Measurements from ENCODE around the gene SMYD2. TPM values are rescaled to one million over a fixed set of nuclear protein-coding genes. Genes with fewer than 3 reads are reported as not detected.
A peak's percentile ranks its signal among the peaks of the same experiment; 100 is the strongest.

SMYD2 gene, protein sequence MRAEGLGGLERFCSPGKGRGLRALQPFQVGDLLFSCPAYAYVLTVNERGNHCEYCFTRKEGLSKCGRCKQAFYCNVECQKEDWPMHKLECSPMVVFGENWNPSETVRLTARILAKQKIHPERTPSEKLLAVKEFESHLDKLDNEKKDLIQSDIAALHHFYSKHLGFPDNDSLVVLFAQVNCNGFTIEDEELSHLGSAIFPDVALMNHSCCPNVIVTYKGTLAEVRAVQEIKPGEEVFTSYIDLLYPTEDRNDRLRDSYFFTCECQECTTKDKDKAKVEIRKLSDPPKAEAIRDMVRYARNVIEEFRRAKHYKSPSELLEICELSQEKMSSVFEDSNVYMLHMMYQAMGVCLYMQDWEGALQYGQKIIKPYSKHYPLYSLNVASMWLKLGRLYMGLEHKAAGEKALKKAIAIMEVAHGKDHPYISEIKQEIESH
- 34.8 to 35.8 TPM (median 35.3 TPM) in 3 replicates for total RNA-seq

DNA sequence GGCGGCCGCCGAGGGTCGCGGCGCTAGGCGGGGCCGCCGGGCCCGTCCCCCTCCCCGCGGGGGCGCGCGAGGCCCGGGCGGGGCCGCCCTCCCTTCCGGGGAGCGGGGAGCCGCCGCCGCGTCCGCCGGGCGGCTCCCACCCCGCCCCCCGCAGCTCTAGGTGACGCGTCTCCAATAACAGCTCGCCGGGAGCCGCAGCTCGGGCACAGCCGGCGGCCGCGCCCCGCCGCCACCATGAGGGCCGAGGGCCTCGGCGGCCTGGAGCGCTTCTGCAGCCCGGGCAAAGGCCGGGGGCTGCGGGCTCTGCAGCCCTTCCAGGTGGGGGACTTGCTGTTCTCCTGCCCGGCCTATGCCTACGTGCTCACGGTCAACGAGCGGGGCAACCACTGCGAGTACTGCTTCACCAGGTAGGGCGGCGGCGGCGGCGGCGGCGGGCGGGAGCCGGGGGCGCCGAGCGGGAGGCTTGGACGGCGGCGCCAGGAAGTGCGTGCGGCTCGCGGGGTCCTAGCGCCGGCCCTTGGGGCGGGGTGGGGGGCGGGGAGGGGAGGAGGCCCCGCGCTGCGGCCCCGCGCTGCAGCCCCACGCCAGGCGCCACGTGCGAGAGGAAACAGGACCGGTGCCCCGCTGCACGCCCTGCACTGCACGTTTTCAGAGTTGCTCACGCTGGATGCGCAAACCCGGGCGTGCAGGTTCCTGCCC, at the start of gene SMYD2:
Gene SMYD2, plus strand, starts transcription at position 139 of the 699 bp plus-strand sequence. Its CDS starts 96 bp downstream, at position 235.
- H3K27ac Mint-ChIP-seq: peak within 1 kb of the TSS; percentile 97
- DNase-seq (ENCODE audit: low spot score in 2 of 2, unreplicated experiment in 2 of 2): peak; percentile 42 to 67
- H3K27me3 Mint-ChIP-seq (ENCODE audit: low read depth): no peaks in the 10 kb centered on the region
- TF ChIP-seq, protein P1, sequence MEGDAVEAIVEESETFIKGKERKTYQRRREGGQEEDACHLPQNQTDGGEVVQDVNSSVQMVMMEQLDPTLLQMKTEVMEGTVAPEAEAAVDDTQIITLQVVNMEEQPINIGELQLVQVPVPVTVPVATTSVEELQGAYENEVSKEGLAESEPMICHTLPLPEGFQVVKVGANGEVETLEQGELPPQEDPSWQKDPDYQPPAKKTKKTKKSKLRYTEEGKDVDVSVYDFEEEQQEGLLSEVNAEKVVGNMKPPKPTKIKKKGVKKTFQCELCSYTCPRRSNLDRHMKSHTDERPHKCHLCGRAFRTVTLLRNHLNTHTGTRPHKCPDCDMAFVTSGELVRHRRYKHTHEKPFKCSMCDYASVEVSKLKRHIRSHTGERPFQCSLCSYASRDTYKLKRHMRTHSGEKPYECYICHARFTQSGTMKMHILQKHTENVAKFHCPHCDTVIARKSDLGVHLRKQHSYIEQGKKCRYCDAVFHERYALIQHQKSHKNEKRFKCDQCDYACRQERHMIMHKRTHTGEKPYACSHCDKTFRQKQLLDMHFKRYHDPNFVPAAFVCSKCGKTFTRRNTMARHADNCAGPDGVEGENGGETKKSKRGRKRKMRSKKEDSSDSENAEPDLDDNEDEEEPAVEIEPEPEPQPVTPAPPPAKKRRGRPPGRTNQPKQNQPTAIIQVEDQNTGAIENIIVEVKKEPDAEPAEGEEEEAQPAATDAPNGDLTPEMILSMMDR (IDR thresholded peaks at IDR 0.05; ENCODE audit: unreplicated experiment): no peak
- H3K4me3 Mint-ChIP-seq: peak within 1 kb of the TSS; percentile 84
- H3K4me1 Mint-ChIP-seq: peaks cover 60% of the 10 kb centered on the region
- peaks cover 5% of the 10 kb centered on the region for H3K36me3 Mint-ChIP-seq
- no peaks in the 10 kb centered on the region for H3K9me3 Mint-ChIP-seq

DNA sequence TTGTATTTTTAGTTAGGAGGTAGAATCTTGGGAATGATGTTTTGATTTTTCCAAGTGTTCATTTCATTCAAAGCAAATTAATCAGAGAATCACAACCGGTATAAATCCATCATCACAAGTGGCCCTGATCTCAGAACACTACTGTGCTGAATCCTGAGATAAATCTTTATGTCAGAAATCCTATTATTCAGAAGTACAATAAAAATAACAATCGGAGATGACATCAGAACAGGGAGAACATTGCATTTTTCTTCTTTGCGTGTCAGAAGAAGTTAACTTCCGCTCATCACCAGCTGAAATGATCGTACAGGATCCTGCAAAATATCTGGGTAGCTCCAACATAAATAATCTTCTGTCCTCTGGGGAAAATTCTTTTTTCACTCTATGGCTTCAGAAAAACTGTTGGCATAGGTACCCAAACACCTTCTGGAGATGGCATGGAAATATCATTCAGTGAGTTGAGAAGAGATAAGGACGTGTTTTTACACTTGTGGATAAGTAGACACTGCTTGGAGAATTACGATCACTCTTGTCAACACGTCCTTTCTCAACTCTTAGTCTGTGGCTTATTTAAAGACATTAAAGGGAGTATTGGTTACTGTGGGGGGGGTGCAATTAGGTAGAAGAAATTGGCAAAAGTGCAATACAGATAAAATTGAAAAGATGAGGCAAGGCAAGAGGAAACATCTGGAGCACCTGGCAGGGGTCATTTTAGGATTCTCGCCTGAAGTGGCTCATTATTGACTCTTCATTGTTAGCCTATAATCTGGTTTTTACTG, 46.9 kb upstream of the SMYD2 start:
- no peaks in the 10 kb centered on the region for H3K9me3 Mint-ChIP-seq
- H3K4me3 Mint-ChIP-seq: no peak overlapping the region
- H3K4me1 Mint-ChIP-seq: no peaks in the 10 kb centered on the region
- no peak overlapping the region for H3K27ac Mint-ChIP-seq
- DNase-seq (ENCODE audit: low spot score in 2 of 2, unreplicated experiment in 2 of 2): no peak
- peaks cover 3% of the 10 kb centered on the region for H3K27me3 Mint-ChIP-seq (ENCODE audit: low read depth)
- TF ChIP-seq, protein P1 (IDR thresholded peaks at IDR 0.05; ENCODE audit: unreplicated experiment): no peak
- no peaks in the 10 kb centered on the region for H3K36me3 Mint-ChIP-seq

GRCh38 chr1:214234635-214235025, 46.3 kb upstream of the SMYD2 start:
- Mint-ChIP-seq H3K4me3 (no peak overlapping the region), H3K4me1 (no peaks in the 10 kb centered on the region), H3K27ac (no peak overlapping the region), H3K9me3 (no peaks in the 10 kb centered on the region), H3K27me3 (ENCODE audit: low read depth) (peaks cover 3% of the 10 kb centered on the region), H3K36me3 (no peaks in the 10 kb centered on the region)
- no peak for DNase-seq (ENCODE audit: low spot score in 2 of 2, unreplicated experiment in 2 of 2)
- TF ChIP-seq, protein P1 (IDR thresholded peaks at IDR 0.05; ENCODE audit: unreplicated experiment): no peak

- no peaks in the 10 kb centered on the region for H3K4me1 Mint-ChIP-seq
- H3K27ac Mint-ChIP-seq: no peak overlapping the region
- TF ChIP-seq, protein P1 (IDR thresholded peaks at IDR 0.05; ENCODE audit: unreplicated experiment): no peak
- no peak overlapping the region for H3K4me3 Mint-ChIP-seq
- peaks cover 1% of the 10 kb centered on the region for H3K27me3 Mint-ChIP-seq (ENCODE audit: low read depth)
- H3K9me3 Mint-ChIP-seq: no peaks in the 10 kb centered on the region
- no peaks in the 10 kb centered on the region for H3K36me3 Mint-ChIP-seq
- DNase-seq (ENCODE audit: low spot score in 2 of 2, unreplicated experiment in 2 of 2): no peak
Measured at GRCh38 chr1:214236477-214236876, 44.5 kb upstream of the SMYD2 start.

- H3K9me3 Mint-ChIP-seq: no peaks in the 10 kb centered on the region
- H3K4me1 Mint-ChIP-seq: no peaks in the 10 kb centered on the region
- no peak for DNase-seq (ENCODE audit: low spot score in 2 of 2, unreplicated experiment in 2 of 2)
- TF ChIP-seq, protein P1 (IDR thresholded peaks at IDR 0.05; ENCODE audit: unreplicated experiment): no peak
- no peaks in the 10 kb centered on the region for H3K36me3 Mint-ChIP-seq
- H3K4me3 Mint-ChIP-seq: no peak overlapping the region
- no peak overlapping the region for H3K27ac Mint-ChIP-seq
- H3K27me3 Mint-ChIP-seq (ENCODE audit: low read depth): no peaks in the 10 kb centered on the region
Measured at GRCh38 chr1:214241060-214241459, 39.9 kb upstream of the SMYD2 start.

Measured in mesothelial cell of epicardium (in vitro differentiated cells).